B cell (primary cell): ENCODE data around the gene PNKP. TPM values are rescaled to one million over a fixed set of nuclear protein-coding genes. Genes with fewer than 3 reads are reported as not detected.

ENCODE experiments used
- ATAC-seq: fragments of 200-7000 bp; cut with Tn5 transposase; one replicate; pipeline ENCODE4 v1.10.0; 2021; ENCODE audit warnings: low read depth, mild to moderate bottlenecking, moderate number of reproducible peaks, moderate library complexity
- CTCF ChIA-PET: fragments of 350-600 bp; sonication (Branson Sonifier 250); formaldehyde crosslinking; loops from one replicate; lab custom pipeline; 2021; ENCODE audit warnings: antibody characterized with exemption, inconsistent platforms; lab: Charles Lee
- POLR2A ChIA-PET: fragments of 350-600 bp; sonication (Branson Sonifier 250); formaldehyde crosslinking; loops from one replicate; lab custom pipeline; 2021; ENCODE audit warnings: antibody characterized with exemption; lab: Charles Lee
- DNase-seq: peaks from one replicate; pipeline ENCODE4 v3.0.0; 2013
- H2AFZ ChIP-seq: 2 replicates; pipeline ENCODE4 v1.6.1; 2012; ENCODE audit warnings: mild to moderate bottlenecking, low read depth, low read length; ENCODE audit not compliant: insufficient read depth, poor library complexity, severe bottlenecking
- H3K27ac ChIP-seq, 2 donors: 1 replicate in 1 of 2; 2 replicates in 1 of 2; pipeline ENCODE4 v1.5.1; 2012 to 2013; ENCODE audit warnings: low read length in 2 of 2, mild to moderate bottlenecking in 2 of 2, moderate library complexity in 1 of 2
- H3K27me3 ChIP-seq, 4 experiments: fragments of 200-600 bp in 1 of 4; sonication (generic) in 1 of 4; replicated peaks in 1 of 4; 1 replicate in 2 of 4; 2 replicates in 2 of 4; pipeline versions ENCODE4 v1.6.1 to v1.7.0; 2013 to 2016; ENCODE audit warnings: low read length in 3 of 4, mild to moderate bottlenecking in 2 of 4, mixed read lengths in 1 of 4, moderate library complexity in 1 of 4; ENCODE audit not compliant: insufficient read depth in 4 of 4, control insufficient read depth in 3 of 4; ENCODE audit errors: control extremely low read depth in 1 of 4
- H3K36me3 ChIP-seq, 2 experiments: replicated peaks in 1 of 2; 1 replicate in 1 of 2; 2 replicates in 1 of 2; pipeline versions ENCODE4 v1.6.1 to v1.7.1; 2013; ENCODE audit warnings: low read length in 1 of 2; ENCODE audit not compliant: insufficient read depth in 2 of 2, control insufficient read depth in 1 of 2; ENCODE audit errors: control extremely low read depth in 1 of 2, extremely low read depth in 1 of 2
- H3K4me1 ChIP-seq, 2 donors: fragments of 200-600 bp in 1 of 2; sonication (generic) in 1 of 2; 1 replicate in 1 of 2; 2 replicates in 1 of 2; pipeline versions ENCODE4 v1.5.1 to v1.6.1; 2013 to 2017; ENCODE audit warnings: low read length in 2 of 2; ENCODE audit not compliant: control insufficient read depth in 2 of 2, insufficient read depth in 2 of 2
- H3K4me2 ChIP-seq: replicated peaks from 2 replicates; pipeline ENCODE3; 2012; ENCODE audit warnings: mild to moderate bottlenecking, low read depth, low read length; ENCODE audit not compliant: poor library complexity, severe bottlenecking
- H3K4me3 ChIP-seq, 5 experiments: fragments of 200-600 bp in 1 of 5; sonication (generic) in 1 of 5; 1 replicate in 3 of 5; 2 replicates in 2 of 5; pipeline versions ENCODE4 v1.5.1 to v1.7.0; 2011 to 2016; ENCODE audit warnings: low read length in 4 of 5, mild to moderate bottlenecking in 4 of 5, low read depth in 2 of 5, control low read depth in 1 of 5, moderate library complexity in 1 of 5; ENCODE audit not compliant: insufficient read depth in 1 of 5; ENCODE audit errors: control extremely low read depth in 1 of 5, extremely low read depth in 1 of 5
- H3K79me2 ChIP-seq: fragments of 200-600 bp; sonication (generic); one replicate; pipeline ENCODE4 v1.6.0; 2016; ENCODE audit warnings: low read length; ENCODE audit not compliant: control insufficient read depth, insufficient read depth
- H3K9ac ChIP-seq: fragments of 200-600 bp; sonication (generic); 2 replicates; pipeline ENCODE4 v1.6.1; 2017; ENCODE audit warnings: mild to moderate bottlenecking, low read length, moderate library complexity
- H3K9me3 ChIP-seq, 3 donors: one replicate each; pipeline versions ENCODE4 v1.6.1 to v1.7.1; 2013; ENCODE audit warnings: low read length in 2 of 3; ENCODE audit not compliant: control insufficient read depth in 2 of 3, insufficient read depth in 1 of 3; ENCODE audit errors: control extremely low read depth in 1 of 3
- H4K20me1 ChIP-seq: 2 replicates; pipeline ENCODE4 v1.6.0; 2012; ENCODE audit warnings: mild to moderate bottlenecking, low read length; ENCODE audit not compliant: insufficient read depth, control insufficient read depth, poor library complexity, severe bottlenecking
- H3K27ac Mint-ChIP-seq: one replicate; pipeline ENCODE4 v1.8.0; 2021; ENCODE audit warnings: mixed read lengths
- H3K27me3 Mint-ChIP-seq: one replicate; pipeline ENCODE4 v1.8.0; 2021; ENCODE audit warnings: mixed read lengths
- H3K4me1 Mint-ChIP-seq: one replicate; pipeline ENCODE4 v1.8.0; 2021; ENCODE audit warnings: mixed read lengths
- H3K4me3 Mint-ChIP-seq: one replicate; pipeline ENCODE4 v1.8.0; 2021; ENCODE audit warnings: mixed read lengths
- H3K9me3 Mint-ChIP-seq: one replicate; pipeline ENCODE4 v1.8.0; 2022; ENCODE audit warnings: mixed read lengths; ENCODE audit not compliant: insufficient read depth
- EZH2 ChIP-seq: IDR thresholded peaks from 2 replicates; pipeline ENCODE4 v1.6.1; 2012; ENCODE audit warnings: borderline replicate concordance, low read depth, mild to moderate bottlenecking, moderate library complexity, low read length; ENCODE audit not compliant: insufficient read depth, poor library complexity, severe bottlenecking
- WGBS: methylation state at CpG from one replicate; pipeline ENCODE4 v1.1.5; 2013; ENCODE audit warnings: missing lambda C conversion rate; ENCODE audit not compliant: insufficient coverage; 5-methylcytosine and 5-hydroxymethylcytosine counted together
- intact Hi-C: fragments of 100-400 bp; cut with micrococcal nuclease; formaldehyde crosslinking; loops from one replicate; pipeline ENCODE4 v1.10.0; 2022
- polyA plus RNA-seq: library from polyadenylated mRNA; depleted of rRNA; stranded (reverse); fragments of >200 nt; gene quantifications from 2 replicates; pipeline ENCODE4 v1.2.3, GENCODE V29; 2012
- total RNA-seq, 2 donors: library from RNA; stranded (reverse); fragments of 120-200 nt in 1 of 2; gene quantifications; 1 replicate in 1 of 2; 2 replicates in 1 of 2; pipeline versions ENCODE4 v1.2.3 to v1.2.4, GENCODE V29; 2013 to 2022
- TF ChIP-seq, protein P1 (sequence below): fragments of 200-600 bp; IDR thresholded peaks from one replicate; pipeline ENCODE4 v1.8.0; 2022; ENCODE audit warnings: antibody characterized with exemption, mild to moderate bottlenecking

Gene PNKP
- total and polyA plus RNA-seq, 2 donors (not counting 1 experiment from before 2014, with no cell fraction given): 173 to 274 TPM

DNA sequence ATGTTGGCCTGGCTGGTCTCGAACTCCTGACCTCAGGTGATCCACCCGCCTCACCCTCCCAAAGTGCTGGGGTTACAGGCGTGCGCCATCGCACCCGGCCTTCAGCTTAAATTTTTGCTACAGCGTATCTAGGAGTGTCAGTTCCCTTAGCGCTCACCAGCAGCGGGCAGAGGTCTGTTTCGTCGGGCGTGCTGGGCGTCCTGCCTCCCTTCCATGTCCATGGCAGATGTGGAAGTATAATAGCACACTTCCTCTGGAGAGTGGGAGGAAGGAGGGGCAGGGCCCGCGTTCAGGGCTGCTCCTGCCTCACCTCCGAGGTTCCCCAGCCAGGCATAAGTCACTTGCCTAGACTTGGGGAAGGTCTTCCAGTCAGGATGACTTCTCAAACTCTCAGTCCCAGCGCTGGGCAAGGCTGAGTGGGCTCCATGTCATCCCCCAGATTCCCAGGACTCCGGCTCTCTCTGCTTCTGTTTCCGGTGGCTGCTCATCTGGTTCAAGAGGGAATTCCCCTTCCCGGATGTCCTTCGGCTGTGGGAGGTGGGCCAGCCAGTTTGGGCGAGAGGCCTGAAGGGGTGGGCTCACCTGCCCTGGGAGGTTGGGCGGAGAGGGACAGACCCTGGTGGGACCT is 19.8 kb upstream of the PNKP start:
- H3K27ac Mint-ChIP-seq: no peak overlapping the region
- no peak overlapping the region for H3K4me2 ChIP-seq
- H3K9me3 ChIP-seq: peaks cover 0 to 7% (median 0%) of the 10 kb centered on the region in 3 donors
- H3K9ac ChIP-seq: no peak overlapping the region
- no peaks in the 10 kb centered on the region for H3K27me3 Mint-ChIP-seq
- H3K36me3 ChIP-seq: peaks cover 0 to 29% of the 10 kb centered on the region in 2 experiments
- H3K4me3 Mint-ChIP-seq: no peak overlapping the region
- ChIA-PET CTCF (interaction anchor here (1.2 kb wide), 1 partner anchor 37 kb away, joined by 3 read pairs; the partner anchor contains the start of gene PTOV1), POLR2A (no interaction called here)
- H3K4me1 ChIP-seq: peaks cover 3 to 16% of the 10 kb centered on the region in 2 donors
- DNase-seq: no peak
- H4K20me1 ChIP-seq: peaks cover 23% of the 10 kb centered on the region
- TF ChIP-seq EZH2: no peak
- TF ChIP-seq, protein P1, sequence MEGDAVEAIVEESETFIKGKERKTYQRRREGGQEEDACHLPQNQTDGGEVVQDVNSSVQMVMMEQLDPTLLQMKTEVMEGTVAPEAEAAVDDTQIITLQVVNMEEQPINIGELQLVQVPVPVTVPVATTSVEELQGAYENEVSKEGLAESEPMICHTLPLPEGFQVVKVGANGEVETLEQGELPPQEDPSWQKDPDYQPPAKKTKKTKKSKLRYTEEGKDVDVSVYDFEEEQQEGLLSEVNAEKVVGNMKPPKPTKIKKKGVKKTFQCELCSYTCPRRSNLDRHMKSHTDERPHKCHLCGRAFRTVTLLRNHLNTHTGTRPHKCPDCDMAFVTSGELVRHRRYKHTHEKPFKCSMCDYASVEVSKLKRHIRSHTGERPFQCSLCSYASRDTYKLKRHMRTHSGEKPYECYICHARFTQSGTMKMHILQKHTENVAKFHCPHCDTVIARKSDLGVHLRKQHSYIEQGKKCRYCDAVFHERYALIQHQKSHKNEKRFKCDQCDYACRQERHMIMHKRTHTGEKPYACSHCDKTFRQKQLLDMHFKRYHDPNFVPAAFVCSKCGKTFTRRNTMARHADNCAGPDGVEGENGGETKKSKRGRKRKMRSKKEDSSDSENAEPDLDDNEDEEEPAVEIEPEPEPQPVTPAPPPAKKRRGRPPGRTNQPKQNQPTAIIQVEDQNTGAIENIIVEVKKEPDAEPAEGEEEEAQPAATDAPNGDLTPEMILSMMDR: no peak
- peaks cover 18% of the 10 kb centered on the region for H3K4me1 Mint-ChIP-seq
- H3K4me3 ChIP-seq: no peak overlapping the region
- intact Hi-C loops: no loop called here
- no peaks in the 10 kb centered on the region for H3K27me3 ChIP-seq
- no peaks in the 10 kb centered on the region for H3K9me3 Mint-ChIP-seq
- H3K27ac ChIP-seq: no peak overlapping the region
- WGBS: 91% methylated on average over 16 of the region's 23 CpGs
- no peak overlapping the region for H2AFZ ChIP-seq
- ATAC-seq: no peak
- no peaks in the 10 kb centered on the region for H3K79me2 ChIP-seq

DNA sequence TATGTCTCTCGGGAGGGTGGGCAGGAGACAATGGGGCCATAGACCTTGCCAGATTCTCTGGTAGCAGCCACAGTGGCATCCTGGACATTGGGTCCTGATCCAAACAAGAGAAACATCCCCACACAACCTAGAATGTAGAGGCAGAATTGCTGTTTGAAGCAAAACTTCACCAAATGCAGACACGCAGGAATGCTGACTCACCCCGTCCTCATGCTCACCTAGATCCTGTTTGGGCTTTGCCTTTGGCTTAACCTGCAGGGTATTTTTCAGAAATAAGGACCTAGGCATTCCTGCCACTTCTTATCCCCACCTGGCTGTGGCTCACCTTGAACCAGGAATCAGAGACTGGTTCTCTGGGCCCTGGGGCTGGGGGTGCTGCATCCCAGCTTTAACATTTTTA is 17.4 kb upstream of the PNKP start:
- Histone ChIP-seq H3K9ac (no peak overlapping the region), H3K79me2 (no peaks in the 10 kb centered on the region), H3K4me1 (peaks cover 2 to 4% of the 10 kb centered on the region in 2 donors), H3K36me3 (peaks cover 0 to 51% of the 10 kb centered on the region in 2 experiments), H4K20me1 (peaks cover 44% of the 10 kb centered on the region), H3K4me3 (no peak overlapping the region), H3K9me3 (peaks cover 0 to 5% (median 0%) of the 10 kb centered on the region in 3 donors), H2AFZ (no peak overlapping the region), H3K27ac (no peak overlapping the region), H3K27me3 (no peaks in the 10 kb centered on the region), H3K4me2 (no peak overlapping the region)
- no peaks in the 10 kb centered on the region for H3K9me3 Mint-ChIP-seq
- H3K27me3 Mint-ChIP-seq: no peaks in the 10 kb centered on the region
- intact Hi-C loops: no loop called here
- CTCF ChIA-PET: interaction anchor here (0.7 kb wide), 1 partner anchor 221 kb away, joined by 3 read pairs; no protein-coding TSS in a partner anchor
- H3K4me3 Mint-ChIP-seq: no peak overlapping the region
- no peak overlapping the region for H3K27ac Mint-ChIP-seq
- ATAC-seq (no peak), DNase-seq (no peak)
- POLR2A ChIA-PET: no interaction called here
- H3K4me1 Mint-ChIP-seq: peaks cover 5% of the 10 kb centered on the region
- WGBS: 97% methylated on average over 2 of the region's 3 CpGs
- TF ChIP-seq, protein P1: no peak
- TF ChIP-seq EZH2: no peak
